ENCODE measurements around the gene FOXN3.

The FOXN3 gene

DNA sequence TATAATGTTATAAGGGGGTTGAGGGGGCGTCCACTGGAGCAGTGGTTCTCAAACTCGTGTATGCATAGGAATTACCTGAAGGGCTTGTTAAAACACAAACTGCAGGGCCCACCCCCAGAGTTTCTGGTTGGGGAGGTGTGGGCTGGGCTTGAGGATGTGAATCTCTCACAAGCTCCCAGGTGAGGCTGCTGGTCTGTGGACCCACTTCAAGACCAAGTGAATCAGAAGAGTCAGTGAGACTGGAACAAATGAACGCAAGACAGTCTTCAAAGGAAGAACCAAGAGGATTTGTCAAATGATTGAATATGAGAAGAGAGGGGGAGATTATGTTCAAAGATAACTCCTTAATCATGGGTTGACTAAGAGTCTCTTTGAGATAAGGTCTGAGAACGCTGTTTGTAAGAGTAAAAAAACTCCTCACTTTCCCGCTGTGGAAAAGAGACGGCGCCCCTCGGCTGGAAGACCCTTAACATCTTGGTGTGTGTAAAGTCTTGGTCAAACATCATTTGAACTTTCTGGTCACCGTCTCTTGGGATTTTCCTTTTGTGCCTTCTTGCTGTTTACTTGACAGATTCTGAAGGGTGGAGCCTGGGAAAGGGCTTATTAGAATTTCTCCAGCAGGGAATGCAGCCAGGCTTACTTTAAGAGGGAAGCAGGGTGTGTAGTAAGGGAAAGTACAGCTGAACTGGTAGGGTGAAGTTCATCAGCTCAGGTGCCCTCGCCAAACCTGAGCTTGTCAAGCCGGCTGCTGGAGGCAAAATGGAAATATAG, 5.3 kb upstream of the FOXN3 start:
- DNase-seq (ENCODE audit: extremely low spot score): no peak
- CTCF ChIA-PET: interaction anchor here (1.7 kb wide), 1 partner anchor 87 kb away, joined by 3 read pairs; no protein-coding TSS in a partner anchor
- POLR2A ChIA-PET: no interaction called here
- TF ChIP-seq, protein P1, sequence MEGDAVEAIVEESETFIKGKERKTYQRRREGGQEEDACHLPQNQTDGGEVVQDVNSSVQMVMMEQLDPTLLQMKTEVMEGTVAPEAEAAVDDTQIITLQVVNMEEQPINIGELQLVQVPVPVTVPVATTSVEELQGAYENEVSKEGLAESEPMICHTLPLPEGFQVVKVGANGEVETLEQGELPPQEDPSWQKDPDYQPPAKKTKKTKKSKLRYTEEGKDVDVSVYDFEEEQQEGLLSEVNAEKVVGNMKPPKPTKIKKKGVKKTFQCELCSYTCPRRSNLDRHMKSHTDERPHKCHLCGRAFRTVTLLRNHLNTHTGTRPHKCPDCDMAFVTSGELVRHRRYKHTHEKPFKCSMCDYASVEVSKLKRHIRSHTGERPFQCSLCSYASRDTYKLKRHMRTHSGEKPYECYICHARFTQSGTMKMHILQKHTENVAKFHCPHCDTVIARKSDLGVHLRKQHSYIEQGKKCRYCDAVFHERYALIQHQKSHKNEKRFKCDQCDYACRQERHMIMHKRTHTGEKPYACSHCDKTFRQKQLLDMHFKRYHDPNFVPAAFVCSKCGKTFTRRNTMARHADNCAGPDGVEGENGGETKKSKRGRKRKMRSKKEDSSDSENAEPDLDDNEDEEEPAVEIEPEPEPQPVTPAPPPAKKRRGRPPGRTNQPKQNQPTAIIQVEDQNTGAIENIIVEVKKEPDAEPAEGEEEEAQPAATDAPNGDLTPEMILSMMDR (IDR thresholded peaks at IDR 0.05; ENCODE audit: control extremely low read depth, extremely low read depth, low read depth, missing control alignments): no peak

DNA sequence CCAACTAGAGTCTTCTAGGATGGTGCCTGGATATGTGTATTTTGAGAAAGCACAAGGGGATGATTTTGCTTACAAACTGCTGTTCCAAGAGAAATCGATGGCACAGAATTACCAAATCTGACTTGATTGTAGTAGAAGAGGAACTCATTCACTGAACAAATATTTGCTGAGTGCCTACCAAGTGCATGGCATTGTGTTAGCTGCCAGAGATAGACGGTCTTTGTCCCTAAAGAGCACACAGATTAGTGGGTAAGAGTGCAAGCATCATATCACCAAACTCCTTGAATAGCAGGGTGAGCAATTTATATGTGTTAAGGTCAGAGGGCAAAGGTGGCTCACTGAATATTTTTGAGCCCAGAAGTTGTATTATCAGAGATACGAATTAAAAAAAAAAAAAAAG, 3.5 kb upstream of the FOXN3 start:
- TF ChIP-seq, protein P1 (IDR thresholded peaks at IDR 0.05; ENCODE audit: control extremely low read depth, extremely low read depth, low read depth, missing control alignments): no peak
- POLR2A ChIA-PET: no interaction called here
- CTCF ChIA-PET: interaction anchor here (1.6 kb wide), 1 partner anchor 9 kb away, joined by 4 read pairs; no protein-coding TSS in a partner anchor
- no peak for DNase-seq (ENCODE audit: extremely low spot score)

DNA sequence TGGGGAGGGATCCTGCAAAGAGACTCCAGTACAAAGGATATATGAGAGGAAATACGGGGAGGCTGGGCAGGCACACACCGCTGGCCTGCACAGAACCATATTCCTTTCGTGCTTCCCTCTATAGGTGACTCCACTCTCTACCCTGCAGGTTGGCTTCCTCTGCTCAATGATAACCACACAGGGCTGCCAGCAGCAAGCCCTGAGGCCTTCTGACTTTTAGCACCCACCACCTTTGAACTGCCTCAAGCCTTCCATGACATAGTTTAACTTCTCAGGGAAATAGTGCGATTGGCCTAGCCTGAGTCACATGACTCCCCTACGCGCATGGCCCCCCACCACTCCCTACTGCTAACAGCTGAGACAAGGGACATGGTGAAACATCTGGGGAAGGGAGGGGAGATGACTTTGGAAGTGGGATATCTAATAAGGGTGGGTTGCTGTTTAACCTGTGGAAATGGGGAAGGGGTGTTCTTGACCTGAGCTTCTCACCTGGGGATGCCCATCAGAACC, 3.0 kb upstream of the FOXN3 start:
- ChIA-PET CTCF (interaction anchor here (1.6 kb wide), 1 partner anchor 10 kb away, joined by 4 read pairs; no protein-coding TSS in a partner anchor), POLR2A (no interaction called here)
- TF ChIP-seq, protein P1 (IDR thresholded peaks at IDR 0.05; ENCODE audit: control extremely low read depth, extremely low read depth, low read depth, missing control alignments): no peak
- DNase-seq (ENCODE audit: extremely low spot score): no peak

DNA sequence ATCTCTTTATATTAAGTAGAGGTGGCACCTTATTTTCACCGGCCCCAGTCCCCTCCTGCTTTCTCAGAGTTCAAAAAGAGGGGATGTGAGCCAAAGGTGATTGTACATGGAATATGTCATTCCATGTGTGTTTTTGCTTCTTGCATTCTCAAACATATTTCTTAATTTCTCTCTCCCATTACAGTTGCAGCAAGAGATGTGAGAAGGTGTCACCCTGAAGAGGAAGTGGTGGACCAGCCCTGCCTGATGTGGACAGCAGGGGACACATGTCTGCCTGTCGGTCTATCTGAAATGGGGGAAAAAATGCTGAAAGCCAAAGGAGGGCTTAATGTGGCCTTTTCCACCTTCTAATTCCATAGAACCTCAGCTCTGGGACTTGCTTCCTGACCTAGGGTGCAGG, 1.9 kb upstream of the FOXN3 start:
- CTCF ChIA-PET: interaction anchor here (1.0 to 1.6 kb wide), 4 partner anchors 11 to 242 kb away, joined by 3 to 4 read pairs (median 4); no protein-coding TSS in a partner anchor
- no peak for DNase-seq (ENCODE audit: extremely low spot score)
- TF ChIP-seq, protein P1 (IDR thresholded peaks at IDR 0.05; ENCODE audit: control extremely low read depth, extremely low read depth, low read depth, missing control alignments): no peak
- POLR2A ChIA-PET: no interaction called here

DNA sequence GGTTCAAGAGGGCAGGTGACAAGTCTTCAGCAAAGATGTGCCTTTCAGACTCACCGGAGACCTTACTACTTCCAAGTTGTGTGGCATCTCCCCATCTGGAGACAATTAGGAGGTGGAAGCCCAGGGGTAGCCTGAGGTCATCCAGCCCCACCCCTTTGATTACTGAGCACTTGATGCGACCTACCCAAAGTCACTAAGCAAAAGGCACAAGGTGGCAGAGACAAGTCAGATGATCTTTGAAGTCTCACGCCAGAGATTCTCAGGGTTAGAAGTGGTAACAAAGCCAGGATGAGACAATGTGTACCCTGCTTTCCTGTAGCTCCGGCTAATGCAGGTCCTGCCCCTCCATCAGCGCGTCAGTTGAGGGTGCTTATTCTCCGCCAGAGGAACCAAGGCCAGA, 1.4 kb upstream of the FOXN3 start:
- ChIA-PET POLR2A (no interaction called here), CTCF (interaction anchor here (1.0 to 1.2 kb wide), 6 partner anchors 8 to 242 kb away, joined by 3 to 4 read pairs (median 3); no protein-coding TSS in a partner anchor)
- TF ChIP-seq, protein P1 (IDR thresholded peaks at IDR 0.05; ENCODE audit: control extremely low read depth, extremely low read depth, low read depth, missing control alignments): no peak
- DNase-seq (ENCODE audit: extremely low spot score): no peak

DNA sequence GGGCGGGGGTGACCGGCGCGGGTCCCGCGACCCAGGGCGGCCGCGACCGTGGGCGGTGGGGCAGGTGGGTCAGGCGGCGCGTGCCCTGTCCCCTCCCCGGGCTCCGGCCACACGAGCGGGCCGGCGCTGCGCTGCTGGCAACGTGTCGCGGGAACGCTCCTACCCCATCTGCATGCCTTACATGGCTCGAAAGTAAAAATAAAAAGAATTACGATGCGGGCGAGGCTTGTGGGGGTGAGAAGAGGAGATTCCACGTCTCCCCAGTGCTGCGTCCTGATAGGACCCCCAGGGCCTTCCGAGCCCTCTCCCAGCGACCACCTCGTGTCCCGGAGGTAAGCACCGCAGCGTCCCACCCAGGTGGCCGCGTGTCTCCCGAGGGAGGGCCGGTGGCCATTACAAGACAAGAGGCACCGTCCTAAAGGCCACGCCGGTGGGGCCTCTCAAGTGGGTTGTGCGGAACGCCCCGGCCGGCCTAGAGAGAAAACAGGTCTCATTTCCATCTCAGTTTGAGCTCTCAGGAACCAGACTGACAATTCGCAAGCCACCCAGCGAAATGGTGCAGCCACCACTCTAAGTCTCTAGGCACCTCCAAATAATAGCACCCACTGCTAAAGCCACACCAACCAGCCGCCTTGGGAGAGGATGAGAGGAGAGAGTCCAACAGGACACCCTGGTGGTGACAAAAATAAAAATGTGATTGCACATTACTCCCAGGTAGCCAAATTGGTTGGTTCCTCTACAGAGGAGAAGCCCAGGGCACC, 612 bp upstream of the FOXN3 start:
- POLR2A ChIA-PET: no interaction called here
- DNase-seq (ENCODE audit: extremely low spot score): peak; percentile 62
- CTCF ChIA-PET: interaction anchor here (1.0 to 1.2 kb wide), 5 partner anchors 9 to 112 kb away, joined by 3 to 4 read pairs (median 3); no protein-coding TSS in a partner anchor
- TF ChIP-seq, protein P1 (IDR thresholded peaks at IDR 0.05; ENCODE audit: control extremely low read depth, extremely low read depth, low read depth, missing control alignments): peak; percentile 39
